ENCODE data around the gene PNPLA5. TPM values are rescaled to one million over a fixed set of nuclear protein-coding genes. Genes with fewer than 3 reads are reported as not detected.

The PNPLA5 gene
- total and polyA plus RNA-seq, 2 of the 8 experiments (the other 6 are each of a cell fraction or from before 2014, with no cell fraction given), result 3.9 to 6.8 TPM

- Histone ChIP-seq H3K36me3 (ENCODE audit: control insufficient read depth in 2 of 4, insufficient read depth in 4 of 4, low read length in 3 of 4) (no peaks in the 10 kb centered on the region; a peak in 1 of 8 replicates), H3K23me2 (ENCODE audit: low read depth, low read length) (peaks cover 4% of the 10 kb centered on the region; the same call in 1 of the 2 replicates), H3K27me3 (replicated peaks in 1 of 4; ENCODE audit: control insufficient read depth in 3 of 4, extremely low read depth in 1 of 4, insufficient read depth in 3 of 4, low read length in 3 of 4) (no peaks in the 10 kb centered on the region), H3K18ac (ENCODE audit: extremely low read depth, low read length) (no peak overlapping the region; the same call in 1 of the 2 replicates), H3K9me3 (ENCODE audit: insufficient read depth in 2 of 2, low read depth in 1 of 2, low read length in 1 of 2) (peaks cover 0 to 8% of the 10 kb centered on the region in 2 experiments; a peak in 1 of 4 replicates), H3K27ac (ENCODE audit: low read depth, low read length) (no peak overlapping the region), H2BK15ac (ENCODE audit: low read length) (no peak overlapping the region), H3K4me2 (ENCODE audit: insufficient read depth in 1 of 2, low read depth in 2 of 2, low read length in 2 of 2) (no peak overlapping the region), H2BK12ac (ENCODE audit: low read depth, low read length) (no peak overlapping the region), H3K4me3 (ENCODE audit: extremely low read depth in 1 of 4, insufficient read depth in 2 of 4, low read depth in 3 of 4, low read length in 4 of 4) (no peak overlapping the region), H3K4ac (replicated peaks; ENCODE audit: insufficient read length, low read depth, low read length) (no peak overlapping the region), H4K5ac (ENCODE audit: insufficient read length, low read depth, low read length) (no peak overlapping the region), H3K79me2 (ENCODE audit: control insufficient read depth in 1 of 2, insufficient read depth in 2 of 2, low read length in 2 of 2) (peaks cover 0 to 74% of the 10 kb centered on the region in 2 experiments; a peak in 2 of 4 replicates), H3K14ac (ENCODE audit: insufficient read length) (no peak overlapping the region), H2BK20ac (ENCODE audit: low read length) (no peak overlapping the region), H3K23ac (ENCODE audit: insufficient read length) (no peak overlapping the region), H2AFZ (ENCODE audit: low read length) (no peak overlapping the region), H2BK120ac (replicated peaks; ENCODE audit: low read depth, low read length) (no peak overlapping the region), H4K20me1 (replicated peaks in 1 of 2; ENCODE audit: control insufficient read depth in 1 of 2, insufficient read depth in 2 of 2, low read length in 2 of 2) (peaks cover 3 to 9% of the 10 kb centered on the region in 2 experiments), H3K79me1 (ENCODE audit: low read depth, low read length) (peaks cover 38% of the 10 kb centered on the region), H3K9ac (replicated peaks in 1 of 4; ENCODE audit: extremely low read depth in 1 of 4, low read depth in 3 of 4, low read length in 3 of 4) (no peak overlapping the region; a peak in 1 of 7 replicates), H2BK5ac (ENCODE audit: low read depth, low read length) (no peak overlapping the region; the same call in 1 of the 2 replicates), H2AK5ac (ENCODE audit: low read depth, low read length) (no peak overlapping the region; the same call in 1 of the 2 replicates), H4K8ac (ENCODE audit: extremely low read depth, insufficient read depth, low read length) (no peak overlapping the region), H3K56ac (replicated peaks; ENCODE audit: insufficient read length, low read depth, low read length) (no peak overlapping the region), H3K4me1 (replicated peaks in 1 of 4; ENCODE audit: control insufficient read depth in 3 of 4, insufficient read depth in 4 of 4, low read length in 3 of 4) (peaks cover 0 to 12% (median 5%) of the 10 kb centered on the region in 4 experiments), H4K91ac (replicated peaks; ENCODE audit: insufficient read length, low read length) (no peak overlapping the region)
- ChIA-PET POLR2A (ENCODE audit: partially characterized antibody) (interaction anchor here (1.0 to 2.0 kb wide), 5 partner anchors 8 to 31 kb away, joined by 3 to 7 read pairs (median 4); partner anchors contain the start of gene SULT4A1), CTCF (ENCODE audit: partially characterized antibody) (interaction anchor here (0.6 to 3.7 kb wide), 7 partner anchors 9 to 71 kb away, joined by 3 to 24 read pairs (median 3); no protein-coding TSS in a partner anchor)
- 85% methylated on average over 14 of the region's 14 CpGs; no CpG with 5 or more reads in 1 of the 2 experiments for WGBS, 2 experiments (ENCODE audit: extremely low coverage in 1 of 2, insufficient coverage in 1 of 2, insufficient read length in 1 of 2, insufficient replicate concordance in 2 of 2, low coverage in 1 of 2, low lambda C conversion rate in 2 of 2, missing lambda C conversion rate in 1 of 2)
- DNase-seq (ENCODE audit: low read depth in 1 of 2, low spot score in 2 of 2) (no peak), FAIRE-seq (no peak)
- TF ChIP-seq POLR2A (IDR thresholded peaks at IDR 0.05; ENCODE audit: control extremely low read depth in 1 of 2, low read depth in 2 of 2, low read length in 2 of 2) (no peak), CREB1 (IDR thresholded peaks at IDR 0.05) (no peak), HDAC6 (IDR thresholded peaks at IDR 0.05; ENCODE audit: low read depth, low read length) (no peak), RNF2 (IDR thresholded peaks at IDR 0.05; ENCODE audit: borderline replicate concordance, low read depth, low read length, missing control alignments, poor library complexity, severe bottlenecking) (no peak), RAD21 (IDR thresholded peaks at IDR 0.05 in 1 of 2, conservative IDR thresholded peaks at IDR 0.05 in 1 of 2; ENCODE audit: low read depth in 2 of 2, low read length in 2 of 2) (no peak), NRF1 (IDR thresholded peaks at IDR 0.05; ENCODE audit: low read depth, low read length) (no peak), TAF7 (optimal IDR thresholded peaks at IDR 0.05; ENCODE audit: borderline replicate concordance, low read depth, low read length) (no peak), SIRT6 (IDR thresholded peaks at IDR 0.05; ENCODE audit: low read length) (no peak), SP4 (IDR thresholded peaks at IDR 0.05; ENCODE audit: low read length) (no peak), CTBP2 (IDR thresholded peaks at IDR 0.05; ENCODE audit: borderline replicate concordance, insufficient read depth, insufficient read length, low read length) (no peak), EZH2 (IDR thresholded peaks at IDR 0.05; ENCODE audit: low read depth, low read length, severe bottlenecking) (no peak), NANOG (IDR thresholded peaks at IDR 0.05; ENCODE audit: insufficient read depth, low read depth, low read length, poor library complexity, severe bottlenecking) (no peak)
Observed at GRCh38 chr22:43854121-43854785, 37.6 kb downstream of the PNPLA5 start.
